Right lobe of liver (tissue), 4 donors: ENCODE results near the gene PLPP4.

Source experiments
- CTCF ChIP-seq, 4 donors: fragments of 200-600 bp in 3 of 4; fragments of 450-650 bp in 1 of 4; IDR thresholded peaks; one replicate each; pipeline versions ENCODE4 v1.5.1 to v1.8.0; 2016 to 2022; ENCODE audit warnings: antibody characterized with exemption in 4 of 4, mild to moderate bottlenecking in 2 of 4
- POLR2A ChIP-seq: fragments of 450-650 bp; IDR thresholded peaks from one replicate; pipeline ENCODE4 v1.6.1; 2017; ENCODE audit warnings: antibody characterized with exemption, mild to moderate bottlenecking
- donor health status: DM: no; HTN: no; CAD: no.
- donor health status: DM: no; HTN: no; CAD: no.
- donor health status: DM: no; HTN: yes; CAD: no.

DNA sequence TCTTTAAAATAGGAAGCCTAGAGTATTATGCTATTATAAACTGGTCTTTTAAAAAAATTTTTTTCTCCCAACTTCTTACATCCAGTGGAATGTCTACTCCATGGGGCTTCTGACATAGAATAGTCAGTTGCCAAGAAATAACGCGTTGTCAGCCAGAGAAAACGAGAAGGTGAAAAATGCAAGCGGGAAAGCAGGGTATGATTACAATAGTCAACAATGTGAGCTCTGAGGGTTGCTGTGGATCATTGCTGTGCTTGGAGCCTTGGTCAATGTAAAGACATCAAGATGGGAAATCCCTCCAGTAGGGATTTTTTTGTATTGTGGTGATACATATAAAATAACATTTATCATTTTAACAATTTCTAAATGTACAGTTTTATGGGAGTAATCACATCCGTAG is 27.6 kb upstream of the PLPP4 start:
- no peak for TF ChIP-seq CTCF (IDR thresholded peaks at IDR 0.05)
- no peak for TF ChIP-seq POLR2A
